ENCODE results near the gene SDHB. TPM values are rescaled to one million over a fixed set of nuclear protein-coding genes. Genes with fewer than 3 reads are reported as not detected.

SDHB gene
- total and polyA plus RNA-seq, 10 of the 15 experiments (the other 5 are each of a cell fraction or from before 2014, with no cell fraction given), result 101 to 319 (median 188) TPM

- TF ChIP-seq USF2 (IDR thresholded peaks at IDR 0.05; ENCODE audit: borderline replicate concordance, low read depth, low read length) (peak; percentile 45; the same call in 1 of the 2 replicates), ESRRA (IDR thresholded peaks at IDR 0.05; ENCODE audit: low read length) (0 out of 2 replicates have a peak, but pooled peaks have one; percentile 44), CEBPB (IDR thresholded peaks at IDR 0.05; ENCODE audit: borderline replicate concordance in 1 of 2, low read depth in 2 of 2, low read length in 2 of 2) (no peak), TAF1 (IDR thresholded peaks at IDR 0.05; ENCODE audit: borderline replicate concordance, low read depth, low read length) (peak; percentile 86)
Measured at GRCh38 chr1:17053685-17054410, at the start of gene SDHB (continued).

- RAD21 ChIA-PET (ENCODE audit: unreplicated experiment), result no interaction called here
- FAIRE-seq, result no peak
Measured at GRCh38 chr1:17102232-17102631, 48.4 kb upstream of the SDHB start.

More at GRCh38 chr1:17102232-17102631, 48.4 kb upstream of the SDHB start:
- in situ Hi-C loops (cut with MboI) (no loop called here), intact Hi-C loops (cut with micrococcal nuclease; ENCODE audit: unreplicated experiment) (no loop called here)
- Histone ChIP-seq H3K9ac (ENCODE audit: control insufficient read depth, insufficient read depth, low read length) (no peak overlapping the region), H4K20me1 (ENCODE audit: control insufficient read depth, insufficient read depth) (no peaks in the 10 kb centered on the region), H3K79me2 (ENCODE audit: control insufficient read depth, insufficient read depth, low read length) (no peaks in the 10 kb centered on the region), H3K36me3 (ENCODE audit: control insufficient read depth in 2 of 2, insufficient read depth in 2 of 2, low read length in 1 of 2) (no peaks in the 10 kb centered on the region), H3K4me3 (no peak overlapping the region), H3K27ac (ENCODE audit: control insufficient read depth, insufficient read depth) (no peak overlapping the region), H3K4me1 (ENCODE audit: control insufficient read depth, insufficient read depth, low read length) (no peaks in the 10 kb centered on the region), H3K27me3 (replicated peaks in 1 of 2; ENCODE audit: control insufficient read depth in 2 of 2, insufficient read depth in 2 of 2, low read length in 1 of 2) (no peaks in the 10 kb centered on the region; a peak in 2 of 4 replicates), H3K9me3 (replicated peaks; ENCODE audit: control insufficient read depth, insufficient read depth, low read length) (no peaks in the 10 kb centered on the region), H2AFZ (ENCODE audit: control insufficient read depth, low read depth, low read length) (no peak overlapping the region), H3K4me2 (ENCODE audit: control insufficient read depth, insufficient read depth) (no peak overlapping the region)
- no peak for TF ChIP-seq ATF7 (IDR thresholded peaks at IDR 0.05; ENCODE audit: low read depth)
- no peak for TF ChIP-seq USF1 (IDR thresholded peaks at IDR 0.05; ENCODE audit: borderline replicate concordance, extremely low read length, insufficient read depth, low read depth, low read length)
- no peak for TF ChIP-seq RFX5 (IDR thresholded peaks at IDR 0.05; ENCODE audit: low read depth, low read length)
- TF ChIP-seq RELA (IDR thresholded peaks at IDR 0.05; ENCODE audit: borderline replicate concordance, partially characterized antibody), result no peak
- TF ChIP-seq POU2F2 (IDR thresholded peaks at IDR 0.05; ENCODE audit: borderline replicate concordance, low read depth, low read length), result no peak
- TF ChIP-seq MLLT1 (IDR thresholded peaks at IDR 0.05), result no peak
- no peak for TF ChIP-seq CBX3 (IDR thresholded peaks at IDR 0.05; ENCODE audit: borderline replicate concordance, low read depth)
- no peak for TF ChIP-seq RB1 (IDR thresholded peaks at IDR 0.05; ENCODE audit: borderline replicate concordance)
- no TSS peak for BruUV-seq (replicated peaks)
- CTCF ChIA-PET, result no interaction called here
- 38% methylated on average over 2 of the region's 2 CpGs for WGBS (ENCODE audit: insufficient coverage, insufficient replicate concordance, low lambda C conversion rate, missing lambda C conversion rate)
- SMC1A ChIA-PET (ENCODE audit: uncharacterized antibody, unreplicated experiment), result no interaction called here
- POLR2A ChIA-PET, result no interaction called here
- ATAC-seq (no peak), DNase-seq (ENCODE audit: low read depth, low spot score) (no peak)

Measured in GM12878 (cell line).